OCI-LY1 (cell line): ENCODE results near the gene CLIP2.

ENCODE experiments used
- H2AFZ ChIP-seq: fragments of 200-600 bp; sonication (generic), shearing (Covaris generic); 2 replicates; pipeline ENCODE4 v1.6.0; 2014; ENCODE audit warnings: antibody characterized with exemption, mild to moderate bottlenecking, low read length
- H3F3A ChIP-seq: fragments of 200-600 bp; sonication (generic), shearing (Covaris generic); 2 replicates; pipeline ENCODE4 v1.6.0; 2014; ENCODE audit warnings: mild to moderate bottlenecking, antibody characterized with exemption, low read length, moderate library complexity; ENCODE audit not compliant: insufficient read depth
- H3K27ac ChIP-seq: fragments of 200-600 bp; sonication (generic); 2 replicates; pipeline ENCODE4 v1.5.1; 2014; ENCODE audit warnings: low read length, mixed run types, mild to moderate bottlenecking, low read depth; ENCODE audit not compliant: poor library complexity, severe bottlenecking
- H3K27me3 ChIP-seq: fragments of 200-600 bp; sonication (generic); 2 replicates; pipeline ENCODE4 v1.6.0; 2014; ENCODE audit warnings: antibody characterized with exemption, mild to moderate bottlenecking, low read length, moderate library complexity; ENCODE audit not compliant: insufficient read depth
- H3K36me3 ChIP-seq: fragments of 200-600 bp; sonication (generic); 2 replicates; pipeline ENCODE4 v1.6.1; 2014; ENCODE audit warnings: mild to moderate bottlenecking, antibody characterized with exemption, low read length, moderate library complexity, mixed read lengths; ENCODE audit not compliant: insufficient read depth
- H3K4me1 ChIP-seq: fragments of 200-600 bp; sonication (generic); 2 replicates; pipeline ENCODE4 v1.5.1; 2014; ENCODE audit warnings: mild to moderate bottlenecking, low read length, moderate library complexity; ENCODE audit not compliant: insufficient read depth, severe bottlenecking
- H3K4me2 ChIP-seq: fragments of 200-600 bp; sonication (generic), shearing (Covaris generic); 2 replicates; pipeline ENCODE4 v1.6.1; 2014; ENCODE audit warnings: low read length
- H3K4me3 ChIP-seq: fragments of 200-600 bp; sonication (generic); 2 replicates; pipeline ENCODE4 v1.5.1; 2014; ENCODE audit warnings: low read length, low read depth, mild to moderate bottlenecking, mixed read lengths; ENCODE audit not compliant: poor library complexity, severe bottlenecking
- H3K79me2 ChIP-seq: fragments of 200-600 bp; shearing (Covaris generic); 2 replicates; pipeline ENCODE4 v1.6.1; 2016; ENCODE audit warnings: mixed run types, low read length, mixed read lengths; ENCODE audit not compliant: insufficient read depth
- H3K9ac ChIP-seq: fragments of 200-600 bp; sonication (generic), shearing (Covaris generic); 2 replicates; pipeline ENCODE4 v1.6.1; 2014; ENCODE audit warnings: mild to moderate bottlenecking, low read length, mixed read lengths
- H3K9me2 ChIP-seq: fragments of 200-600 bp; sonication (generic), shearing (Covaris generic); 2 replicates; pipeline ENCODE4 v1.6.1; 2014; ENCODE audit warnings: low read depth, mild to moderate bottlenecking, low read length, mixed read lengths
- H3K9me3 ChIP-seq: fragments of 200-600 bp; shearing (Covaris generic); 2 replicates; pipeline ENCODE4 v1.6.1; 2014; ENCODE audit warnings: low read length, mixed read lengths
- H4K20me1 ChIP-seq: fragments of 200-600 bp; sonication (generic), shearing (Covaris generic); 2 replicates; pipeline ENCODE4 v1.6.0; 2016; ENCODE audit warnings: mild to moderate bottlenecking, low read length; ENCODE audit not compliant: insufficient read depth
- EZH2 ChIP-seq: fragments of 200-600 bp; sonication (generic), shearing (Covaris generic); IDR thresholded peaks from 2 replicates; pipeline ENCODE4 v1.8.0; 2017; ENCODE audit warnings: borderline replicate concordance, mixed run types, mild to moderate bottlenecking, antibody characterized with exemption, low read length, moderate library complexity, mixed read lengths
- TF ChIP-seq, protein P1 (sequence below): fragments of 200-600 bp; sonication (generic), shearing (Covaris generic); IDR thresholded peaks from 2 replicates; pipeline ENCODE4 v1.5.1; 2017; ENCODE audit warnings: mild to moderate bottlenecking, antibody characterized with exemption, low read length, moderate library complexity, mixed read lengths

CLIP2 gene

DNA sequence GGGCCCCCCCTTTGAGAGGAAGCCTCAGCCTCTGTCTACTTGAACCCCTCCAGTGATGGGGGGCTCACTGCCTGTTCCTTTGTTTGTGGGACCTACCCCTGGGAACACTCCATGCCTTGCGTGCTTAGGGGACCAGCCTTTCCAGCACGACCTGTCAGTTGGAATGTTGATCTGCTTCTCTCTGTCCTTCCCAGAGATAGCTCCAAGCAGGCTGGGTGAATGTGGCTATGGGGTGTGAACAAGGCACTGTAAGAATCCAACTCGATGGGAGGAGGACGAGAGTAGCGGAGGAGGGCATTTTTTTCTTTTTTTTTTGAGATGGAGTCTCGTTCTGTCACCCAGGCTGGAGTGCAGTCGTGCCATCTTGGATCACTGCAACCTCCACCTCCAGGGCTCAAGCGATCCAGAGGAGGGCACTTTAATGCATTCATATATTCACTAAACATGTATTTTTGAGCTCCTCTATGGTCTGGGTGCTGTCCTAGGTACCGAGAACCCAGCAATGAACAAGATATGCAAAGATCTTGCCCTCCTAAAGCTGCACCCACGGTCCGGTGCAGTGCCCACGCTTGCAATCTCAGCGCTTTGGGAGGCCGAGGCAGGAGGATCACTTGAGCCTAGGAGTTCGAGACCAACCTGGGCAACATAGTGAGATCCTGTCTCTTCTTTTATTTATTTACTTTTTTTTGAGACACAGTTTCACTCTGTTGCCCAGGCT is 8.5 kb downstream of the CLIP2 start:
- H2AFZ ChIP-seq = no peak overlapping the region
- no peak overlapping the region for H3K27ac ChIP-seq
- TF ChIP-seq, protein P1, sequence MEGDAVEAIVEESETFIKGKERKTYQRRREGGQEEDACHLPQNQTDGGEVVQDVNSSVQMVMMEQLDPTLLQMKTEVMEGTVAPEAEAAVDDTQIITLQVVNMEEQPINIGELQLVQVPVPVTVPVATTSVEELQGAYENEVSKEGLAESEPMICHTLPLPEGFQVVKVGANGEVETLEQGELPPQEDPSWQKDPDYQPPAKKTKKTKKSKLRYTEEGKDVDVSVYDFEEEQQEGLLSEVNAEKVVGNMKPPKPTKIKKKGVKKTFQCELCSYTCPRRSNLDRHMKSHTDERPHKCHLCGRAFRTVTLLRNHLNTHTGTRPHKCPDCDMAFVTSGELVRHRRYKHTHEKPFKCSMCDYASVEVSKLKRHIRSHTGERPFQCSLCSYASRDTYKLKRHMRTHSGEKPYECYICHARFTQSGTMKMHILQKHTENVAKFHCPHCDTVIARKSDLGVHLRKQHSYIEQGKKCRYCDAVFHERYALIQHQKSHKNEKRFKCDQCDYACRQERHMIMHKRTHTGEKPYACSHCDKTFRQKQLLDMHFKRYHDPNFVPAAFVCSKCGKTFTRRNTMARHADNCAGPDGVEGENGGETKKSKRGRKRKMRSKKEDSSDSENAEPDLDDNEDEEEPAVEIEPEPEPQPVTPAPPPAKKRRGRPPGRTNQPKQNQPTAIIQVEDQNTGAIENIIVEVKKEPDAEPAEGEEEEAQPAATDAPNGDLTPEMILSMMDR = no peak
- TF ChIP-seq EZH2 = no peak
- no peaks in the 10 kb centered on the region for H3K79me2 ChIP-seq
- H3F3A ChIP-seq = no peaks in the 10 kb centered on the region
- no peak overlapping the region for H3K4me3 ChIP-seq
- H3K9me2 ChIP-seq = no peaks in the 10 kb centered on the region
- peaks cover 17% of the 10 kb centered on the region for H3K27me3 ChIP-seq
- no peaks in the 10 kb centered on the region for H3K4me1 ChIP-seq
- H3K9me3 ChIP-seq = no peaks in the 10 kb centered on the region; the same call in 1 of the 2 replicates
- no peaks in the 10 kb centered on the region for H4K20me1 ChIP-seq
- H3K36me3 ChIP-seq = no peaks in the 10 kb centered on the region
- no peak overlapping the region for H3K9ac ChIP-seq
- H3K4me2 ChIP-seq = no peak overlapping the region

DNA sequence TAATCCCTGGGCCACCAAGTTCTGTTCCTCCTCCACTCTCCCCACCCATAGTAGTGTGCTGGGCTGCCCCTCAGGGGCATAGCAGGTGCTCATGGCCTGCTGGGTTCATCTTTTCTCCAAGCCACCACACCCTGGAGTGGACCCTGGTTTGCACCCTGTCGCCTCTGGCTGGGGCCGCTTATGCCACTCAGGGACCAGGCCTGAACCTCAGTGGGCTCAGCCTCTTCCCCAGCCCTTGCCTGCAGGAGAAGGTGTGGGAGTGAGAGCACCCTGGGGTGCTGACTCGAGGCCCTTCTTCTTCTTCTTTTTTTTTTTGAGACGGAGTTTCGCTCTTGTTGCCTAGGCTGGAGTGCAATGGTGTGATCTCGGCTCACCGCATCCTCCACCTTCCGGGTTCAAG is 10.2 kb downstream of the CLIP2 start:
- Histone ChIP-seq H4K20me1 (no peaks in the 10 kb centered on the region), H3K4me1 (no peaks in the 10 kb centered on the region), H3K9me2 (no peaks in the 10 kb centered on the region), H3K9me3 (no peaks in the 10 kb centered on the region; the same call in 1 of the 2 replicates), H2AFZ (no peak overlapping the region), H3K27ac (no peak overlapping the region), H3K36me3 (no peaks in the 10 kb centered on the region), H3F3A (no peaks in the 10 kb centered on the region), H3K4me2 (no peak overlapping the region), H3K79me2 (no peaks in the 10 kb centered on the region), H3K27me3 (peaks cover 11% of the 10 kb centered on the region; the same call in 1 of the 2 replicates), H3K9ac (no peak overlapping the region), H3K4me3 (no peak overlapping the region)
- TF ChIP-seq, protein P1 = no peak

DNA sequence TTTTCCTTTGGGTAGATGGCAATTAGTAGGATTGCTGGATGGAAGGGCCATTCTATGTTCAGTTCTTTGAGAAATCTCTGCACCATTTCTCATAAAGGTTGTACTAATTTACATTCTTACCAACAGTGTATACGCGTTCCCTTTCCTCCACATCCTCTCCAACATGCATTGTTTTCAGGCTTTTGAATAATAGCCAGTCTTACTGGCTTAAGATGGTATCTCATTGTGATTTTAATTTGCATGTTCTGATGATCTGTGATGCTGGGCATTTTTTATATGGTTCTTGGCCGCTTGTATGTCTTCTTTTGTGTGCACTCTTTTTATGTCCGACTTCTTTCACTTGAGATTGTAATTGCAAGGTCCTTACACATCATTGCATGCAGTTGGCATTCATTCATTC is 11.7 kb downstream of the CLIP2 start:
- no peak overlapping the region for H3K9ac ChIP-seq
- H2AFZ ChIP-seq = no peak overlapping the region
- H3K27me3 ChIP-seq = peaks cover 11% of the 10 kb centered on the region
- H3F3A ChIP-seq = no peaks in the 10 kb centered on the region
- H3K36me3 ChIP-seq = no peaks in the 10 kb centered on the region
- no peak overlapping the region for H3K4me2 ChIP-seq
- TF ChIP-seq, protein P1 = no peak
- TF ChIP-seq EZH2 = no peak
- no peak overlapping the region for H3K4me3 ChIP-seq
- no peaks in the 10 kb centered on the region for H3K9me2 ChIP-seq
- no peaks in the 10 kb centered on the region for H3K4me1 ChIP-seq
- no peaks in the 10 kb centered on the region; the same call in 1 of the 2 replicates for H3K9me3 ChIP-seq
- no peaks in the 10 kb centered on the region for H4K20me1 ChIP-seq
- no peak overlapping the region for H3K27ac ChIP-seq
- H3K79me2 ChIP-seq = no peaks in the 10 kb centered on the region
